Hematopoietic multipotent progenitor cell treated with erythropoietin and hydrocortisone succinate and interleukin-3 and kit ligand, for 17 days (in vitro differentiated cells): Measurements from ENCODE around the gene NR2C2.

Experiments
- DNase-seq: peaks from one replicate; pipeline ENCODE4 v3.0.0-alpha.2; 2015; ENCODE audit warnings: low spot score

The NR2C2 gene

DNA sequence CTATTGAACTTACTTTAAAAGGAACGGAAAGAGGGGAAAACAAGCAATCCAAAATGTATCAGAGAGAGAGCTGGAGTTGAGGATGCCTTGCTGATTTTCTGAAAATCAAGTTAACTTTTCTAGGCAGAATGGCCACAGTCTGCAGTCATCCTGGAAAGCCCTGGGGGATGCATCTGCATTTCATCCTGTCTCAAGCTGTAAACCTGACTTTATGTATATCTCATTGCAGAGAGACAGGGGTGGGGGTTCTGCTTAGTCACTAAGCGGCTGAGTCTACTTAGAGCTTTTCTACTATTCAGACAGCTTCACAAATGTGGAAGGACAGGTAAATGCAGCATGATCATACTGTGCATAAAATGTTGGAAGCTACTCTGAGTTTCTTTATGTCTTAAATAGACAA is 76.3 kb downstream of the NR2C2 start:
- no peak for DNase-seq

DNA sequence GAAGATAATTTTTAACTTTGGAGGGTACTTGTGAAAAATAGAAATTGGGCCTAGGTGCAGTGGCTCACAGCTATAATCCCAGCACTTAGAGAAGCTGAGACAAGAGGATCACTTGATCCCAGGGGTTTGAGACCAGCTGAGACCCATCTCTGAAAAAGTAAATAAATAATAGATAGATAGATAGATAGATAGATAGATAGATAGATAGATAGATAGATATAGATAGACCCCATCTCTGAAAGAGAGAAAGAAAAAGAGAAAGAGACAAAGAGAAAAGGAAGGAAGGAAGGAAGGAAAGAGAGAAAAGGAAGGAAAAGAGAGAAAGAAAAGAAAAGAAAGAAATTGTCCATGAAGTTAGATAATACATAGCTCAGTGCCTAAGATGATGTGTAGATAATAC is 82.2 kb downstream of the NR2C2 start:
- DNase-seq: no peak

DNA sequence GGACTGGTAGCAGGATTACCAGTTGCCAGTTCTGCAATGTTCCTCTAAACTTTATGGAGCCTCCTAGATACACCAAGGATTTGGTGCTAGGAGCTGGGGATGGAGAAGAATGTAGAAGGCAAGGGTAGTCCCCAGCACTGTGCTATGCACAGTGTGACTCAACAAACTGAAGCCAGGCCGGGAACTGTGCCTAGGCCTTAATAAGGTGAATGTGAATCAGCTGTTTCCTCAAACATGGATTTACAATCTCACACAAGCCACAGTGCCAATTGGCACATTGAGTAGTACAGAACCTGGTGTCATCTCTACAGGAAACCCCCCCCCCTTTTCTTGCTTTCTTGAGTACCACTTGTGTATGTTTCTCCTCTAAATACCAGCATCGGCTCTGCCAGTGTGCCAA is 85.3 kb downstream of the NR2C2 start:
- no peak for DNase-seq

DNA sequence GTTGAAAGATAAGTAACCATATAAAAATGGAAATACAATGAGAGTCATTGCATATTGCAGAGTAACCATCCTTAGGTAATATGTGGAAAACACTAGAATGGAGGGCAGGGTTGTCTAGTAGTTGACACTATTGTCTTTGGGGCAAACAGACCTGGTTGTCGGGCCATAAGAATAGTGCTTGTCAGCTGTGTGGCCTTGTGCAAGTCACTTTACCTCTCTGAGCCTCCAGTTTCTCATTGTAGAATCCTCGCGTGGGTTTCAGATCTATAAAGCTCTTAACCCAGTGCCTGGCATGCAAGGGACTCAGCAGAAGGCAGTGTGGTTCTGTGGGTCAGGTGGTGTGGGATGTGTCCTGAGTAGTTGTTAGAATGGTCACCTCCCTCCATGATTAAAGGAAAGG is 85.7 kb downstream of the NR2C2 start:
- DNase-seq: no peak

DNA sequence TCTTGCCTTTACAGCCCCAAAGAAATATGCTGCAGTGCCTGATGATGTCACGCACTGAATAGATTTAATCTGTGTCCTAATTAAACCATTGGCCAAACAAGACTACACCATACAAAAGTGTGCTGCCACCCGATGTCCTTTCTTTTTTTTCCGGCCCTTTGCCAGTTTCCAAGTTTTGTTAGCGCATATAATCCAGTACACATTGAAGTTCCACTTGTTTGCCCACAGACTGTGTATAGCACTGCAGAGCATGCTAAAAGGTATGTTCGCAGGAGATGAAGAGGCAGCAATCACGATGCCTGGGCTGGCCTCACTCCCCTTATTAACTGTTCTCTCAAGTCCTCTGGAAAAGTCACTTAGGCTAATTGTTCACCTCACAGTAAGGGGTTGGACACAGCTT is 90.9 kb downstream of the NR2C2 start:
- DNase-seq: no peak

DNA sequence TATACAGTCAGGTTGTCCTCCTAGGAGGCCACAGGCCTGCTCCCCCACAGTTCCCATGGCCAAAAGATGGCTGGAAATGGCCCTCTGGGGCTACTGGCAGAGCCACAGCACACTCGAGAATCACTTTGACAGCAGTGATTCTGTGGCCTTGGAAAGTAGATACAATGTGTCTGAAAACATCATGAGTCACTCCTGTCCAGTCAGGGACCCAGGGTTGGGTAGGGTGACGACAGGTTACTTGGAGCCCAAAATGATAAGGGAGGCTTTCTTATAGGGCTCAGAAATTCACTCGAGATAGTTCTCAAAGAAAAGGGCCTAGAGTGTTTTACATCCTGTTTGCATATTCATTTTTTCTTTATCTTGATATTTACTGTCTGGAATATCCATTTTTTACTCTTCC is 93.5 kb downstream of the NR2C2 start:
- DNase-seq: no peak

DNA sequence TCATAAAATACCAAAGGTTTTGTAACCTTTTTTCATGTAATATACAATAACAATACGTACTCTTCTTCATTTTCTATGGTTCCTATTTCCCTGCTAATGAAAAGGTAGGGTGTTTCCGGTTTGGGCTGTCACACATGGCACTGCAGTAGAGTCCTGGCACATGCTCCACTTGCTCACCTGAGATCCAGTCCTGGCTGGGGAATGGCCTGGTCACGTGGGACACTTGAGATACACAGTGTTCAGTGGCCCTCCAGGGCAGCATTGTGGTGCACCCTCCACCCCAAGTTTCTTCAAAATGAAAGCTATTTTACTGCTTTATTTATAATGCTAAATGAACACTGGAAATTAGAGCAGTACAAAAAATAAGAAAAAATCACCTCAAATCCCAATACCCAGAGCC is 94.6 kb downstream of the NR2C2 start:
- DNase-seq: no peak

DNA sequence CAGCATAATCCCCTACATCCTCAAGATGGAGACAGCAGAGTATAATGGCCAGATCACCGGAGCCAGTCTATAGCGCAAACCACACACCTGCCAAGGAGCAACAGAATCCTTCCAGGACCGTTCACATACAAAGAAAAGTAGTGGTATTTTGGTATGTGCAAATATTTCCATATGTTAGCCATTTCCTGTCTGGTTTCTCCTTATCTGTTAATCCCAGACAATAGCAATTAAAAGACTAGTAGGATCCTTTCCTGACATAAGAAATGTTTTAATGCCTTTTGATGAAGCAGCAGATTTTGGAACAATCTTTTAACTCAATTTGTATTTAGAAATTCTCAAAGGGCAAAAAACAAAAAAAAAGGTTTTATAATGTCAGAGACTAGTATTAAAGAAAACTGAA is 95.6 kb downstream of the NR2C2 start:
- no peak for DNase-seq

DNA sequence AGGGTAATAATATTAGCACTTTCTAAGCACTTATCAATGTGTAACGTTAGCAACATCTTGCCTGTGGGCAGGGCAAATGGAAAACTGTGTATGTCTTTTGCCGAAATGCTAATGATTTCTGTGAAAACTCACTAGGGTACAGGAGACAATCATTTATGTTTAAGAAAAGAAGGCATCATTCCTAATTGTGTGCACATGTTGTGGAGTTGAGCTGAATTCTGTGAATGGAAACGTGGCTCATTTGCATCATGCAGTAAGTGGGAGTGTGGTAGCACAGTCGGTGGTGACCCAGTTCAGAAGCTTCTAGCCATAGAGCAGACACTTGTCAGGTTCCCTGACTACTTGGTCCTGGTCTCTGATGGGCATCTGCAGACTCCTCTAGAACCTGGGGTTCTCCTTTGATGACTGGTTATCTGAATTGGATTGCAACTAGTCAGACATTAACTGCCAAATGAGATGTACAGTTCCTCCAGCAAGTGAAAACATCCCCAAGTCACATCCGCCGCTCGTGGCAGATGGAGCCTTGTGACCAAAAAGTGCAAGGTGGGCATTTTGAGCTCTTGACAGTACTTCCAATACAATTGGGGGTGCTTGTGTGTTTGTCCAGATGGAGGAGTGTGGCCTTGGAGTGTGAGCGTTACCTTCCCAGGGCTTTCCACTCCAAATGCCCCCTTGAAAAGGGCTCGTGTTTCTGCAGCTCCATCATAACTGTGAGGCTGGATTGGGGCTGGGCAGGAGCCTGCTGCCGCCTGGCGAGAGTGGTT is 96.2 kb downstream of the NR2C2 start:
- DNase-seq: no peak

DNA sequence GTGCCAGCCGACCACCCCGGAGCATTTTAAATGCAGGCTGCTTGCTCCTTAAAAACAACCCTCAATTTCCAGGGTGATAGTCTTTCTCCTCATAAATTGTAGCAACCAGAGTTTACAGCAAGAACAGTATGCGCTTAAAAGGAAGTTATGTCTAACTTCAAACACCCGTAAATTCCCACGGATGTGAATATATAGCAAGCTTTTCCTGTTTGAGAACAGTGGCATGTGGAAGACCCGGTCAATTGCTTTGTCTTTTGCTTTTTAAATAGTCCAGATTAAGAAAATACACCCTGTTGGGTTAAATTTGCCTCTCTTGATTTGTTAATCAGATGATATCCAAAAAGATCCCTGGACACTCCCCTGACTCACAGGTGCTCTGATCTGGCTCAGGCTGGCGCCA is 96.9 kb downstream of the NR2C2 start:
- DNase-seq: no peak

DNA sequence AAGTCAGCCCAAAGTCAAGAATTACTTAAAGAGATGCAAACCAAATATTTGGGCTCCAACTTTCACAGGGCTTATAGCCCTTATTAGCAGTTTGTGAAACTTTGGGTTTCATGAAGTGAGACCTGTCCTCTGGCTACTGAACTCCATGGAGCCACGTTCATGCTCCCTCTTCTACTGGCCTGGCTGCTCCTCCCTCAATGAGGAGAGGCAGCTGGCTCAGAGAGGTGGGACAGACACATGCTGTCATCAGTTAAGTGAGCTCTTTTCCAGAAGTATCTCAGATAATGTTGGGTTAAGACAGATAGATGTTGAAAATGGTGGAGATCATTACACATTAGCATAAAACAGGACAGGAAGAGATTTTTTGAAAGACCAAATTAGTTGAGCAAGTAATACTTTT is 98.3 kb downstream of the NR2C2 start:
- DNase-seq: no peak

DNA sequence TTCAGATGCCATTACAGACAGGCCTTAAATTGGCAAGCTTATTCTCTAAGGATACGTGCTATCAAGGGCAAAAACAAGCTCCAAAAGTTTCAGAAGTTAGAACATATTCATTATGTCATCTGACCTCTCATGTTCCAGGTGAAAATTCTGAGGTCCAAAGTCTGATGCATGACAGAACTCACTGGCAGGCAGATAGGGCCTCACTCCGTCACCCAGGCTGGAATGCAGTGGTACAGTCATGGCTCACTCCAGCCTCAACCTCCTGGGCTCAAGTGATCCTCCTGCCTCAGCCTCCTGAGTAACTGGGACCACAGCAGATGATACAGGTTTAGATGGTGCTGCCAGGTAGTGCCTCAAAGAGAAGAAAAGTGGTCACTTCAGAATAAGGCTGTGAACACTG is 102.2 kb downstream of the NR2C2 start:
- no peak for DNase-seq

DNA sequence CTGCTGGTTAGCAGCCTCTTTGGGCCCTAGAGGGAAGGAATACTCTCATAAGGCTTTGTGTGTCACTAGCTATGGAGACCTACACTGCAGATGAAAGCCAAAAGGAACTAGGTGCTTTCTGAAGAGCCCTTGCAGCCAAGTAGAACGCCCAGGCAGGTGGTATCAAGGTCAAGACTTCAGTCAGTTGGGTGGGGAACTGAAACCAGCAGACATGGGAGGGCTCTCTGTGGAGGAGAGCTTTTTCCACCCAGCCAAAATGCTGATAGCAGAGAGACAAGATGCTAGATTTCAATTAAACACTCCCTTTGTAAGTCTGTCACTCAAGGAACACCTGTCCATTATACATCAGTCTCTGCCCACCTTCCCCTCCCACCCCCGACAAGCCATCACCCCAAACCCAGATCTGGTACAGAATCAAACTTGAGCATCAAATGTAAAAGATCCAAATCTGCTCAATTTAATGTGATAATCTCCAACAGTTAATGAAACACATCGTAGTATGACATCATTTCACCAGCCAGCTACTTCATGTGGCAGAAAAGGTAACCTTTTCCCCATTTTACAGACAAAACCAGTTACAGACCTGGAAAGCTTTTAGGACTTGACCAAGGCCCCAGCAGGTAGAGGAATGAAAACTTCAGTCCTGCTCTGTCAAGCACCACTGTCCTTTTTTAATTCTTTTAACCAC is 103.2 kb downstream of the NR2C2 start:
- no peak for DNase-seq

DNA sequence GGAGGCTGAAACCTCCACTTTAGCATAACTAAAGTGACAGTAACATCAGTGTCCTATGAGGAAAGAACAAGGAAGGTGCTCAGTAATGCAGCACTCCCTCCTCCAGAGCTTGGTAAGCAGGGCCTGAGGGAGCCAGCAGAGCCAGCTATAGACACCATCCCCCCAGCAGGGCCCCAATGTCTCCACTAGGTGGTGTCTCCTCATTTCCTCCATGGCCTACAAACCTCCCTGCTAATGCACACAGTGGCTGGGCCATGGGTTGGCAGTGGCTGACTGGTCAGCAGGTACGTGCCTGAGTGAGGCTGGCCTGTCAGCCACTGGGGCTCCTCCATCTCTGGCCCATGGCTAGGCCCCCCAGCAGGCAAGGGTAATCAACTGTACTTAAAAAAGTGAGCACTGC is 104.1 kb downstream of the NR2C2 start:
- DNase-seq: peak; percentile 67

DNA sequence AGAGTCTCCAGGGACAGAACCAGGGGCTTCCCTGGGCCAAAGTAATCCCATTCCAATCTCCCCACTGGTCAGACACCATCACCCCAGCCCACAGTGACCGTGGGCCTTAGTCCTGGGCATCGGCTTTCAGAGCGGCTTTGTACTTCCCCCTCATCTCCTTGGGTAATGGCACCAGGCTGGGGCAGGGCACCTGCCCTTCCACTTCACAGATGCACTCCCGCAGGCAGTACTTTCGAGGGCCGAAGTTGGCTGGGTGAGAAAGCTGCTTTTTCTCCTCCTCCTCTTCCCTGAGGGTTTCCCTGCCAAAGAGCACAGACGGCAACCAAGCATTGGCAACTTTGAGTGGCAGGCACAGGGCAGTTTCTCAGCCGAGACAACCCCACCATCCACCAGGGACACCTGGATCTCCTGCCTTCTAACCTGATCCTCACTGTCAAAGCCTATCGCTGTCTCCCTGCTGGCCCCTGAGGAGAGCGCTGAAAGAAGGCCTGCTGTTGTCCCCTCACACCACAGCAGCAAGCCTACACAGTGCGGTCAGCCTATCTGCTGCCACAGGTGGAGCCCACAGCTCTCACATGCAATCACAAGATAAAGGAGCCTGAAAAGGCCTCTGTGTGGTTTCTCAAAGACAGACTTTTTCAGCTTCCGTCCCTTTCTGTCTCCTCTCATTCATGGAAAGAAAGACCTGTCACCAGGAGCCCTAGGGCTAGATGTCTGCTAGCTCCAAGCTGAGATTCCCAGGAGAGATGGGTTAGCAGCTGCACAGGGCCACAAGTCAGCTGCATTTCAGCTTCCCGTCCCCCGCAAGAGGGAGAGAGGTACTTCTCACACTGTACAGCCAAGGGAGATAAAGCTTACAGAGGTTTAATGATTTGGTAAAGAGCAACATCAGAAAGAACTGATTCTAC is 105.2 kb downstream of the NR2C2 start:
- DNase-seq: peak; percentile 60

DNA sequence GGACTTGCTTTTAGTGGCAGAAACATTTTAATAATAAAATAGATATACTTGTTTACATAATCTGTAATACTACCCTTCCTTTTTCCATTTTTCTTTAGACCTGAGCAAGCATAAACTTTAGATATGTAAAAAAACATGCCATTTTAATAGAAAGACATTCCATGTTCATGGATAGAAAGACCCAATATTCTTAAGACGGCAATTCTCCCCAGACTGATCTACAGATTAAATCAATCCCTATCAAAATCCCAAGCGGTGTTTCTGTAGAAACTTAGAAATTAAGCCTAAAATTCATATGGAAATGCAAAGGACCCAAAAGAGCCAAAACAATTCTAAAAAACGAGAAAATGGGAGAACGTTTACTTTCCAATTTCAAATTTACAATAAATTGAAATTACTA is 106.2 kb downstream of the NR2C2 start:
- no peak for DNase-seq

DNA sequence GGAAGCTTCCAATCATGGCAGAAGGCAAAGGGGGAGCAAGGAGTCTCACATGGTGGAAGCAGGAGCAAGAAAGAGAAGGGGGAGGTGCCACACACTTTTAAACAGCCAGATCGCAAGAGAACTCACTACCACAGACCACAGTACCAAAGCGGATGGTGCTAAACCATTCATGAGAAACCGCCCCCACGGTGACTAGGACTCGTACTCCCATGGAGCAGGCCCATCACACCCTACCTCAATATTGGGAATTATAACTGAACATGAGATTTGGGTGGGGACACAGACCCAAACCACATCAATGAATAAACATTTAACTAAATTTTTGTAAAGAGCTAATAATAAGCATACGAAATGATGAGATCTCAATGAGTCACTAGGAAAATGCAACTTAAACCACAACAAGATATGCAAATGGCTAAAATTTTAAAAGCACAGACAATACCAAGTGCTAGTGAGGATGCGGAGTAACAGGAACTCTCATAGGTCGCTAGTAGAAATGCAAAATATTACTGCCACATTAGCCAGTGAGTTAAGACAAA is 107.7 kb downstream of the NR2C2 start:
- no peak for DNase-seq

DNA sequence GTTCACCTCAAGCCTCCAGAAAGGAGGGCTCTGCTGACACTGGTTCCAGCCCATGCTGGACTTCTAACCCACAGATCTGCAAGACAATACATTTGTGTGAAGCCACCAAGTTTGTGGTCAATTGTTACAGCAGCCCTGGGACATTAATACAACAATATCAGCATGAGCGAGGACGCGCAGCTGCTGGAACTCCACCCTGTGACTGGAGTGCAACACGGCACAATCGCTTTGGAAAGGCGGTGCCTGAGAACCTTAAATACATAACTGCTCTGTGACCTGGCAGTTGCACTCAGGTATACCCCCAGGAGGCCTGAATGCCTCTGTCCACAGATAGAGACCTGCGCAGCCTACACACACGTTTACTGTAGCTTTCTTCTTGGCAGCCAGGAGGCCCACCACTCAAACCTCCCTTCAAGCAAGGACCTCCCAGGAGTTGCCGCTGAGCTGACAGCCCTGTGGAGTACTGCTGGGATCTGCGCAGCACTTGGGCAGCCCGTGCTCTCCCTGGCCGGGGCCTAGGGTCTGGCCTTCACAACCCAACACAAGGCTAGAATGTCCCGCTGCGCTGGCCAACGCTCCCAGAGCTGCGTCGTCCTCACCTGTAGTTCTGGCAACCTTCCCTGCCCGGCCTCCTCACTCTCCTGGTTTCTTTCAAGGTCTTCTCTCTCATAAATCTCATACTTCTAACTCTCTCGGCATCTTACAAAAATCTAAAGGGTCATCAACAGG is 109.5 kb downstream of the NR2C2 start:
- no peak for DNase-seq

DNA sequence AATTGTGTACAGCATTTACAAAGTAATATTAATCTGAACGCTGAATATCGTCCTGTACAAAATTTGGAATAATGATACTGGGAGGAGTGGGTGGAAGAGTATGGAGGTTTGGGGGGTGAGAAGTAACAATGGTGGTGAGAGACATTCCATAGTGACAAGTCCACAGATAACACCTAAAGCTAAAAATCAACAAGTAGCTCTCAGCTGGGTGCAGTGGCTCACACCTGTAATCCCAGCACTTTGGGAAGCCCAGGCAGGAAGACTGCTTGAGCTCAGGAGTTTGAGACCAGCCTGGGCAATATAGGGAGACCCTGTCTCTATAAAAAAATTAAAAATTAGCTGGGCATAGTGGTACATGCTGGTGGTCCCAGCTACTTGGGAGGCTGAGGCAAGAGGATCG is 112.6 kb downstream of the NR2C2 start:
- no peak for DNase-seq

DNA sequence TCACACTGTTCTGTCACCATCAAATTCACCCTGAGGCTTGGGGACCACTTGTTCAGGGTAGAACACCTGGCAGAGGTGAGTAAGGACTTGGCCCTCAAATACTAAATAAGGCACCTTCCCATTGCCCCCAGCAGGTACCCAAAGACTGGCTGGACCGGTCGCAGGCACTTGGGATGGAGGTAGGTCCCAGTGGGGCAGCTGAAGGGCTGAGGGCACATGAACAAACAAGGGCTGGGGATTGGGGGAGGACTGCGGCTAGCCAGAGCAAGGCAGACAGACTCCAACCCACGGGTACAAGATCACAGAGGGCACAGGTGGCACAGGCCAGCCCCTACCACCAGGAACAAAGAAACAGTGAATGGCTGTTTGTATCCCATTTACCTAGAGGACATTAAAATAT is 115.9 kb downstream of the NR2C2 start:
- DNase-seq: no peak

DNA sequence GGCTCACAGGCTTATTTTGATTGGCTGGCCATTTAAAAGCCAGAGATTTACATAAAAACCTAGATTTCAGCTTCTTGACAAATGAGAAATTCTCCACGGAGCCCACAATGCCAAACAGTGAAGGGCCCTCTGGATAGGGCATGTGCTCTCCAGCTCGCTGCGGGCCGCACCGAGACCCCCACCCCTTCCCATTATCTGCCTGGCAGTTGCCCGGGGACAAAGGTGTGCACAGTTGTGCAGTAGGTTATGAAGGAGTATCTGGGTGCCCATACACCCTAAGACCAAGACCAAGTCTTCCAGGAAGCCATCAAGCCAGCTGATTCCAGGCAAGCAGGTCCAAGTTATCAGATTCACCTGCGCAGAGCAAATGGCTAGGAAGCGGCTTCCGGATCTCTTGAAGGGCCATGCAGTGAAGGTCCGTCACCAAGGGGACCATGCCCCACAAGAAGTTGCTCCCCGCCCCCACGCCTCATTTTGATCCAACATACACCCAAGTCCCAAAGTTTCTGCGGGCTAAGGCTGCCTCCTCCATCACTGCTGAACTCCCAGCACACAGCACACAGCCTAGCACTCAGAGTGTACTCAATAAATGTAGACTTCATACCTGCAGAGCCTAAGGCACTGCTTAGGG is 116.4 kb downstream of the NR2C2 start:
- no peak for DNase-seq
